ENCODE data around the gene MSANTD1.

The MSANTD1 gene

DNA sequence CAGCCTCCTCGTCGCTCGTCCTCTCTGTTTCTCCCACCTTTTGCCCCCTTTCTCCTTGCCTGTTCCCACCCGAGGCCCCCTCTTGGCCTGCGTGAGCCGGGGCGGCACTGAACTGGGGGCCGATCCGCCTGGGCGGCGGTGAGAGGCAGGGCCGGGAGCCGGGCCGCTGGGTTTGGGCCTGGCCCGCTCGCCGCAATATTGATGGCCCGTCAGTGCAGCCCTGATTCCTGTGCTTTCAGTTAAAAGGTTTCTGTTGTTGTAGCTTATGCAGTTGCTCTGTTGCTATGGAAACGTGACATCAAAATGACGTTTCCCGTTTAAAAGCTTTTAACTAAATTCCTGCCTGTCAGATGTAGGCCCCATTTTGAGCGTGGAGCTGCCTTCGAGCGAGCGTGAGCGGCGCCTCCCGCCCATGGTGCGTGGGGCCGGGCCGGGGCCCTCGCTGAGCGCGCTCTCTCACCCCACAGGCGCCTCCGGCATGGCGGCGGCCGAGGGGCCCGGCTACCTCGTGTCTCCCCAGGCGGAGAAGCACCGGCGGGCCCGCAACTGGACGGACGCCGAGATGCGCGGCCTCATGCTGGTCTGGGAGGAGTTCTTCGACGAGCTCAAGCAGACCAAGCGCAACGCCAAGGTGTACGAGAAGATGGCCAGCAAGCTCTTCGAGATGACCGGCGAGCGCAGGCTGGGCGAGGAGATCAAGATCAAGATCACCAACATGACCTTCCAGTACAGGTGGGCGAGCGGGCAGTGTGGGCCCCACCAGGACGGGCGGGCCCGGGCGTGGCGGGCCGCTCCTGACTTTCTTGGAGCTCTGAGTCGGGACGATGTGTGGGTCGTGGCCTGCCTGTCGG lies at the start of gene MSANTD1:
MSANTD1 (plus strand) TSS at position 349 of the 851 bp plus-strand sequence; CDS start at position 413, 64 bp downstream.
- DNase-seq: peak; percentile 31

DNA sequence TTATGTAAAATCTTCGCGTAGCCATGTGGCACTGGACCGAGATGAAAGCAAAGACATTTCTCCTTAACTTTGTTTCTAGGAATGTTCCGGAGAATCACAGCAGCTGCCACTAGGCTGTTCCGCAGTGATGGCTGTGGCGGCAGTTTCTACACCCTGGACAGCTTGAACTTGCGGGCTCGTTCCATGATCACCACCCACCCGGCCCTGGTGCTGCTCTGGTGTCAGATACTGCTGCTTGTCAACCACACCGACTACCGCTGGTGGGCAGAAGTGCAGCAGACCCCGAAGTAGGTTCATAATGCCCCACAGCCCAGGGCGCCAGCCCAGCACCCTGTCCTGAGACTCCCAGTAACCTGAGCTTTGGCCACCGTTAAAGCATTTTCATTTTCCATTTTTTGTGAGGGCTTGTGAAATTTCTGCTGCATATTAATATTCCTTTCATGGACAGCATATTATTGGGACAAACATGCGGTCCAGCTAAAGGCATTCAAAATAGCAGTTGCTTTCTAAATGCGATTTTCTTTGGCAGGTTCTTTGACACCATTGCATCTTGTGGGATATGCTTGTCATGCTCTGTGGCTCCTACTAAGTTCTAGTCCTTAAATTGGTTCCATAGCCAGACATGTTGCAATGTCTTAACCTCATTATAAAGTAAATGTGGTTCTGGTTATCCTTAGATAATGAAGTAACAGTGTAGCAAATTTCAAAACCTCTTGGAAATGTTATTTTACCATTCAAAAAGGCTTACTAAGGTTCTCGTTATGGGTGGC lies 49.1 kb upstream of the MSANTD1 start:
- peak; percentile 17 for DNase-seq

DNA sequence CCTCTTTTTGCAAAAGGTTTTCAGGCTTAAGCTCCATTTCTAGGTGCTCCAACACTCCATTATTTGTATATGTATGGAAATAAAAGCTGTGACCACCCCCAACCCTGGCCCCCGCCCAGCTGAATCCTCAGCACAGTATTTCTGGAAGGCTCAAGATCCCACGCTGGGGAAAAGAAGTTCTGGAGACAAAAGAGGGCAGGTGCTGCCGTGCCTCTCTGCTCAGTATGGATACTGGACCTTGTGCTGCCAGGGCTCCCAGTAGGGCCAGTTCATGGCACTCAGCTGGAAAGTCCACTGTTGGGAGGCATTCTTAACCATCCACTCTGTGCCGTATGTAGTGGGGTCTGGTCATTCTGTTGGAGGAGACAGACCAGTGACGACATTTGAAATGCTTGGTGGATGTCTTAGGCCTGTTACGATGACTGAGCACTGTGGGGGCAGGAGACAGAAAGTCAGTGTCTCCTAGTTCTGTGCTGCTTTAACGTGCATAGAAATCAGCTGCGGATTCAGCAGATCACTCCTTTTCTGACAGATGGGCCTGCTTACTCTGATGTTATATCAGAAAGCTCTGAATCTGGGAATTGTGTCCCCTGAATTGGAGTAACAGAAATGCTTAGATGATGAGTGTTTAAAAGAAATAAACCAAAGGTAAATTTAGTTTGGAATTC lies 48.4 kb upstream of the MSANTD1 start:
- no peak for DNase-seq

DNA sequence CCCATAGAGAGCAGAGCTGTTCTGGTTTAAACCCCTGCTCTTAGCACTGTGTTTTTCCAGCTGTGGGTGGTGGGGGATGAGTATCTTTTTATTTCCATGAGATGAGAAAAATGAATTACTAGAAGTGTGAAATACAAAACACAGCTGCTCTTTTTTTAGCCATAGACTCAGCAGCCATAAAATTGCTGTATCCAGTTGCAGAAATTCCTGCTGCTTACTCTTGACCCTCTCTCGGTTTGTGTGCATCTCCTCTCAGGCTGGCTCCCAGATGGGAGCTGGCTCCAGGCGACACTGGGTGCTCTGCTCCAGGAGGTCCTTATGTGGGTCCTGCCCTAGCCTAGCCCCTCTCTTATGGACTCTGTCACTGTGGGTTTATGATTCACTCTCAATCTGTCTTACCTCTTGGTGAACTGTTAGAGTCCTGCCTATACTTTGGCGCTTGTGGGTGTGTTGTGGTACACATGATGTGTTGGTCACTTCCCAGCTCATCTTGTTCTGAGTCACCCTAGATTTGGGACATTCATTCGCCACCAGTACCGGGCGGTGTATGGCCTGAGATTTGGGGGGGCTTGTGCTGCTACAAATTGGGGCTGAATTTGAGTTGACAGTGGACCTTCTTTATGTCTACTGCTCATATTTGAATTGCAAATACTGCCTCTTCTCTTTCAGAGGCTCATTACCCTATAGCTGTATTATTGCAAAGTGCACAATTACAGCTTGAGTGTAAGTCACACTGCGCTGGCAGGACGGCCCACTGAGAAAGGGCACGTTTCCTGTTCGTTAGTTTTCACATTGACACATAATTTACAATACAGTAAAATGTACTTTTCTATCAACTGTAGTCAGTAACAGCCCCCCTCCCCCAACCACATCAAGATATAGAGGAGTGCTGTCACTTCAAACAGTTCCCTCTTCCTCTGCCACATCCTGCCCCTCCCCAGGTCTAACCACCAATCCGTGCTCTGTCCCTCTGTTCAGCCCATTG lies 46.9 kb upstream of the MSANTD1 start:
- DNase-seq: peak; percentile 95

DNA sequence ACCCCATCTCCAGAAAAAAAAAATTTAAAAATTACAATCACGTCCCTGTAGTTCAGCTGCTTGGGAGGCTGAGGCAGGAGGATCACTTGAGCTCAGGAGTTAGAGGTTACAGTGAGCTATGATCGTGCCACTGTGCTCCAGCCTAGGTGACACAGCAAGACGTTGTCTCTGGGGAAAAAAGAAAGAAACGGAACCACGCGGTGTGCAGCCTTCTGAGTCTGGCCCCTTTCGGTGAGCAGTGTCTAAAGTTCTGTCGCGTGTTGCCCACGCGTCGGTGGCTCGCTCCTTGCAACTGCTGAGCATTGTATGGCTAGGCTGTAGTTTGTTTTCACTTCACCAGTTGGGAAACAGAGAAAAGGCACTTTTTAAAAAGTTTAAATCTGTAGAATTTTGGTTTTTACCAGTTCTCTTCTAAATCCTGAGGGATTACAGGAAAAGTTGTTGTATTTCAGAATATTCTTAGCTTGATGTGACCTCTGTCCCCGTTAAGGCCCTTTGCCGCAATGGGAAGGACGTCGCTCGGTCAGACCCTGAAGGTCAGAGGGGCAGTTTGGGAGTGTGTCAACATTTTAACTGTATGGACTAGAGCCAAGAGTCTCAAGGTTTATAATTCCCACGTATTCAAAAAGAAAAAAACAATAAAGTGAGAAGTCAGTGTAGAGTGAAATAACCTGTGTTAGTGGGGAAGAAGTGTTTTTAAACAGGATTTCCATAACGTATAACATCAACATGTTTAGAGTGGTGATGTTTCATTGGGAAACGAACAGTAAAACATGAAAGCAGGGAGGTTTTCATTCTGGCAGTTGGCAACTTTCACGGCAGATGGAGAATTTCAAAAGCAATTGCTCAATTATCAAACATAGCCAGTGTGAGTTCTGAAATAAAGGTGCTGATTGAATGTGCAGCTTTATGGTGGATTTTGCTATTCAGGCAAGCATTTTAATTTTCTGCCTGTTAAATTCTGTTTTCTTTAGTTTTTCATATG lies 45.8 kb upstream of the MSANTD1 start:
- DNase-seq: peak; percentile 27

DNA sequence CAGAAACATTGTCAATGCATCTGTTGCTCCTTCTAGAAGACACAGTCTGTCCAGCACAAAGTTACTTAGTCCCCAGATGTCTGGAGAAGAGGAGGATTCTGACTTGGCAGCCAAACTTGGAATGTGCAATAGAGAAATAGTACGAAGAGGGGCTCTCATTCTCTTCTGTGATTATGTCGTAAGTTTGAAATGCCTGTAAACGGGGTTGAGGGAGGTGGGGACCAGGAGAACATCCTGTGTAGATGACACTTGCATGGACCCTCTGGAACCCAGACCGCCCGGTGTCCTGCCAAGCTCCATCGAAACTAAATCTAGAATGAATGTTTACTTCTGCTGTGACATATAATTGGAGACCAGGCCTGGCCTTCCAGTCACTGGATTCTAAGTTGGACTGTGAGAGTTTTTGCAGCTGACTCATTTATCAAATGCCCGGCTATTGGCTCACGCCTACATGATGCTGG lies 45.0 kb upstream of the MSANTD1 start:
- no peak for DNase-seq

DNA sequence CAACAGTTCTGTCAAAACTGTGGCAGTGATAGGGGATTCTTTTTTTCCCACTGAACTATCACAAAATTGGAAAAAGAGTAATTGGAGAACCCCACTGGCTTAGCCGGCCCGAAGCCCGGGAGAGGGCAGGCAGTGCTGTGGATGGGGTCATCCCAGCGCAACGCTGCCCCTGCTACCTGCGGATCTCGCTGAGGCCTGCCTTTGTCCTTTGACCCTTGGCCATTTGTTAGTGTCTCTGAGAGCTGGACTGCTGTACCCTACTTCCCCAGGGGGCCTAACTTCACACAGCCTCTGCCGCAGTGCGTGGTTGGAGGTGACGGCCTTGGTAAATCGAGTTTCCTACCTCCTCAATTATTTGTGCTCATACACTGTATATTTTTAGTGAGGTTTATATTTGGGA lies 43.0 kb upstream of the MSANTD1 start:
- no peak for DNase-seq

DNA sequence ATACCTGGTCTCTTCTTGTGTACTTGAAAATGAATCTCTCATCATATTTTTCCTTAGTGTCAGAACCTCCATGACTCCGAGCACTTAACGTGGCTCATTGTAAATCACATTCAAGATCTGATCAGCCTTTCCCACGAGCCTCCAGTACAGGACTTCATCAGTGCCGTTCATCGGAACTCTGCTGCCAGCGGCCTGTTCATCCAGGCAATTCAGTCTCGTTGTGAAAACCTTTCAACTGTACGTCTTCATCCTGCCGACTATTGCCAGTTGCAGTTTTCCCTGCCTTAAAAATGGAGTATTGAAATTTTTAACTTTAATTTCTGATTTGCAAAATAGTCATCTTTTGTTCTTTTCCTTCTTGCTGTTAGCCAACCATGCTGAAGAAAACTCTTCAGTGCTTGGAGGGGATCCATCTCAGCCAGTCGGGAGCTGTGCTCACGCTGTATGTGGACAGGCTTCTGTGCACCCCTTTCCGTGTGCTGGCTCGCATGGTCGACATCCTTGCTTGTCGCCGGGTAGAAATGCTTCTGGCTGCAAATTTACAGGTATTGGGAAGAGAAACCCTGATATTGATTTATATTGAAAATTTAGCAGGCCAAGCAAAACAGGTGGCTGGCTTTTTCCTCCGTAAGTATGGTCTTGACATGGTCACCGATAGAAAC lies 42.4 kb upstream of the MSANTD1 start:
- DNase-seq: no peak

DNA sequence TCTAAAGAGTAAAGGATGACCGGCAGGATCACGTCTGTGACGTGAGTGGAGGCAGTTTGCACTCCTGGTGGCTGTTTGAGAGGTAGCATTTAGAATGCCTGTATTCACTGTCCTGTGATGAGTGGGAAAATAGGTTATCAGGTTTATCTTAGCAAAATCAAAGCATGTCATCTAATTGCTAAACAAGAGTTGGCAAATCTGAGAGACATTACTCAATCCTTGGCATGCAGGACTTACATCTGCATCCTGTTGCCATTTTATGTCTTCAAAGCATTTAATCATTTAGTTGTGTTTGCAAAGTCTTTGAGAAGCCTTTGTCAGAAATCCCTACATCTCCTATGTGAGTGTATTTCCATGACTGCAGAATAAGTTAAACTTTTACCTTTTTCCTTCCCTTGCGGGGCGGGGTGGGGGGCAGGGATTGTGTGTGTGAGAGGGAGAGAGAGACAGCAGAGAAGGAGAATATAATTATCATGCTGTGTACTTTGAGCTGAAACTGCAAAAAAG lies 41.4 kb upstream of the MSANTD1 start:
- peak; percentile 72 for DNase-seq

DNA sequence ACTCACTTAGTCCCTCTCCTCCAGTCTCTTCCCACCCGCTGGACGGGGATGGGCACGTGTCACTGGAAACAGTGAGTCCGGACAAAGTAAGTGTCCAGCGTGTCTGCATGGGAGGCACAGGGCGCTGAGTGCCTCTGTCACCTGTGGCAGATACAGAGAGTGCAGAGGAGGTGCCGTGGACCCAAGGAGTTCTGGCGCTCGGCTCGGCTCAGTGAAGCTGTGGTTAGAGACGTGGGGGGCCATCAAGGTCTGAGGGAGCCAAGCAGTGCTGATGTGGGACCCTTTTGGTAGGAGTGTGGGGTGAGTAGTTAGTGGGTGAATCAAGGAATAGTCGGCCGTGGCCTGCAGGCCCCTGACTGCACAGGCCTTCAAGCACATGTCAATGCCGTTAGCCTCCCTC lies 40.1 kb upstream of the MSANTD1 start:
- DNase-seq: no peak

DNA sequence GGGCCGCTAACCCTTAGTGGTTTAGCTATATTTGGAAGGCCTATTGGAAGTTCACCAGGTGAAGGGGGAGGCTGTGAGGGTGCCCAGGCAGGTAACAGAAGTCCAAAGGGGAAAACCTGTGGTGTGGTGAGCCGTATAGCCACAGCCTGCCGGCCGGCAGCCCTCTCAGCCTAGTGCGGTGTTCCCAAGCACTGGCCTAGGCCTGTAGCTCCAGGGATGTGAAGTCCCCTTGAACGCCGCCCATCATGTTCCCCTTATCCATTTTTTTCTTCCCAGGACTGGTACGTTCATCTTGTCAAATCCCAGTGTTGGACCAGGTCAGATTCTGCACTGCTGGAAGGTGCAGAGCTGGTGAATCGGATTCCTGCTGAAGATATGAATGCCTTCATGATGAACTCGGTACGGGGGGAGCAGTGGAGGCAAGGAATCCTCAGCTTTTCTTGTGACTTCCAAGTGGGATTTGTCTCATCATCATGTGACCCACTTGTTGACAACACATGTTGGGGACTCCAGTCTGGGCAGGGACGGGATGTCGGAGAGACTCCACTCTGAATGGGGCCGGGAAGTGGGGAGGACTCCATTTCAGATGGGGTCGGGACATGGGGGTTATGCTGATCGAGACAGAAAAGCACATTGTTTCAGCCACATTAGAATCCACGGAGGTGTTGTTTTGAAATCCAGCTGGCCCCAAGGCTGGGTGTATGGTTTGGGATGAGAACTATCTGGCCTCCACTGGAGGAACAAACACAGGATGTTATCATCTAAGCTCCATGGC lies 39.2 kb upstream of the MSANTD1 start:
- no peak for DNase-seq

DNA sequence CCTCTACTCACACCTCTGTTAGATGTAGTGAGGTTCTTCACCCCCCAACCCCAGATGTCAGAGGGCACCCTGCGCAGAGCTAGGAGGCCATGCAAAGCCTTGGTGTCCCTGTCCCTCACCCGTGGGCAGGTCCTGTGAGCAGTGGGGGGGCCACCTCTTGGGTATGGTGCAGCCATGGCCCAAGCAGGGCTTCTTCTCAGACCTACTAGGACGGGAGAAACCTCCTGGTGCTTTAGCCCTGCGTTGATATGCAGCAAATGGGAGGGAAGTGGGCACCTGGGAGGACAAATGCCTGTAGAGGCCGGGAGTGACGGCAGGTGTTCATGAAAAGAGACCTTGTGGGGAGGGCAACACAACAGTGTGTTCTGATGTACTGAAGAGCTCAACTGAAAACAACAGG lies 38.5 kb upstream of the MSANTD1 start:
- no peak for DNase-seq

DNA sequence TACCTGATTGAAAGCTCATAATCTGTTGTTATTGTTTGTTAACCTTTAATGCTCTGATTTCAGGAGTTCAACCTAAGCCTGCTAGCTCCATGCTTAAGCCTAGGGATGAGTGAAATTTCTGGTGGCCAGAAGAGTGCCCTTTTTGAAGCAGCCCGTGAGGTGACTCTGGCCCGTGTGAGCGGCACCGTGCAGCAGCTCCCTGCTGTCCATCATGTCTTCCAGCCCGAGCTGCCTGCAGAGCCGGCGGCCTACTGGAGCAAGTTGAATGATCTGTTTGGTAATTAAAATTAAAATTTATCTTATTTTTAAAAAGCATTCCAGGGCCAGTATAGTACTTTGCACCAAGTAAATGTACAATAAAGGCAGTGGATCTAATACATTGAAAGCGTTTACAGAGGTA lies 37.1 kb upstream of the MSANTD1 start:
- no peak for DNase-seq

DNA sequence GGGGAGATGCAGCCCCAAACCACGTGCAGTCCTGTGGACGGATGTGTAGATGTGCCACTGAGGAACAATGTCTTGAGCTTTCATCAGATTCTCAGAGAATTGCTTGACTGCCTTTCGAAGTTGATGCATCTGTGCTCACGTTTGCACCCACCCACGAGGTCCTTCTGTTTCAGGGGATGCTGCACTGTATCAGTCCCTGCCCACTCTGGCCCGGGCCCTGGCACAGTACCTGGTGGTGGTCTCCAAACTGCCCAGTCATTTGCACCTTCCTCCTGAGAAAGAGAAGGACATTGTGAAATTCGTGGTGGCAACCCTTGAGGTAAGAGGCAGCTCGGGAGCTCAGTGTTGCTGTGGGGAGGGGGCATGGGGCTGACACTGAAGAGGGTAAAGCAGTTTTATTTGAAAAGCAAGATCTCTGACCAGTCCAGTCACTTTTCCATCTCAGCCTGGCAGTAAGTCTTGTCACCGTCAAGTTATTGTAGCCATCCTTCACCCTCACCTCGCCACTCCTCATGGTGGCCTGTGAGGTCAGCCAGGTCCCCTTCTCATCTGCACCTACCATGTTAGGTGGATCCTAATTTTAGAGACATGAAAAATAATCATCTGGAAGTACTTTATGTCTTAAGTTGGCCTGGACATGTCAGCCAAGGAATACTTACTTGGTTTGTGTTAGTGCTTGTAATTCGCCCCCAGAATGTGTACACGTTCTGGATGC lies 36.4 kb upstream of the MSANTD1 start:
- DNase-seq: no peak

DNA sequence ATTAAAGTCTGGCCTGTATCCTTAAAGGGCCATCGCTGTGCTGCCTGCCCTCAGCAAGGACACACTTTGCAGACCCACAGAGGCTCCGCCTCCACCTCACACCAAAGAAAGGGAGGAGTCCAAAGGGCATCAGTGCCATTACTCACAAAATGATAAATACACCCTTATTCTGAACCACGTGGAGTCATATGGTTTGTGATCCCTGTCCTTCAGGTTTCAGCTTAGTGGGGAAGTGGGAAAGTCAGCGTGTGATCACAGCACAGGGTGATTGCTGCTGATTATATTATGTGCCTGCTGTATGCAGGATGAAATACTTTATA lies 35.9 kb upstream of the MSANTD1 start:
- no peak for DNase-seq

DNA sequence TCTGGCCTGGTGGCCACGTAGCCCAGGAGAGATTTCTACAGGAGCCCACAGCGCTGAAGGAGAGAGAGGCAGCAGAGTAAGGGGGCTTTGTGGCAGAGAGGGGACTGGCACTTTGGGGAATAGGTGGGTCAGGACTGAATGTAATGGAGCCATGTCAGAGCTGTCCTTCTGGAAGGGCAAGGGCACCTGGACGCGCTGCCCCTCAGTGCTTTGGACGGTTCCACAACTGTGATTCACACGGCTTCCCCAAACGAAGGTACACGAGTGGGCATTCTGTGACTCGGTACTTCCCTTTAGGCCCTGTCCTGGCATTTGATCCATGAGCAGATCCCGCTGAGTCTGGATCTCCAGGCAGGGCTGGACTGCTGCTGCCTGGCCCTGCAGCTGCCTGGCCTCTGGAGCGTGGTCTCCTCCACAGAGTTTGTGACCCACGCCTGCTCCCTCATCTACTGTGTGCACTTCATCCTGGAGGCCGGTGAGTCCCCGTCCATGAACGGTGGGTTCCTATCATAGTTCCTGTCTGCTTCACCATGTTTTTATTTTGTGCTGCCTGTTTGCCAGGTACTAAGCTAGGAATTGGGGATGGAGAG lies 35.2 kb upstream of the MSANTD1 start:
- no peak for DNase-seq

DNA sequence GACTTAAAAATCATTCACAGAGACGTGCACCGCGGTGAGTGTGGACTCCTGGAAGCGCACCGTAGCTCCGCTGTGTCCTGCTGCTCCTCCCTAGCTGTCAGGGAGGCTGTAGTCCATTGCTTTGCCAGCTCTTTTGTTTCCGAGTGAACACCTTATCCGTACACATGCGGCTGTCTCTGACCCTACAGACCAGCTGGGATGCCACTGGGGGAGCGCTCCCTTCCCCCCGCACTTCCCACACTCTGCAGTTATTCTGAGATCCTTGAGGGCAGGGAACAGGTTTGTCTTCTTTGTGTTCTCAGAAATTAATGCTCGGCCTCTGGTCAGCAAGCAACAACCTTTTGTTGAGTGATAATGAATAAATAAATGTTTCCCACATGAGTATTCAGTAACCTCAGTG lies 33.7 kb upstream of the MSANTD1 start:
- DNase-seq: no peak

DNA sequence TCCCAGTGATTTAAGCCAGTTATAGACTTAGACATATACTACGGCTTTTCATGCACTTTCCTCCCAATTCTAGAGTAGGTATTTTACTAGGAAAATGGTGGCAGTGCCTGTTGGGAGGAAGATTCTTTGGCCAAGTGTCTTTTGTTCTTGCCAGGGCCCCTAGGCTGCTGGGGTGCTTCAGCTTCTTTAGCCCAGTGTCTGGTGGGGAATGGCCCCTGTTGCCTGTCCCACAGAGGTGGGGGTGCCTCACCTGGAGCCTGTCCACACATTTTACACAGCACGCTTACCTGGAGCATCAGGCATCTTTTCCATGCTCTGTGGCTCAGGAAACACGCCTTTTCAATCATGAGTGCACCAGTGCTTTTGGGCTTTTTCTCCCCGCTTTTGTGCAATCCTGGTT lies 33.2 kb upstream of the MSANTD1 start:
- DNase-seq: no peak
